Measurements from ENCODE around the gene ADAM22. TPM values are rescaled to one million over a fixed set of nuclear protein-coding genes. Genes with fewer than 3 reads are reported as not detected.

The ADAM22 gene
- total and polyA plus RNA-seq, 2 experiments from 2014 or later: 1.1 to 5.8 TPM

GRCh38 chr7:88214456-88214855 lies 280.4 kb downstream of the ADAM22 start:
- DNase-seq (ENCODE audit: low read depth in 1 of 2, low spot score in 1 of 2): no peak
- TF ChIP-seq, protein P1, sequence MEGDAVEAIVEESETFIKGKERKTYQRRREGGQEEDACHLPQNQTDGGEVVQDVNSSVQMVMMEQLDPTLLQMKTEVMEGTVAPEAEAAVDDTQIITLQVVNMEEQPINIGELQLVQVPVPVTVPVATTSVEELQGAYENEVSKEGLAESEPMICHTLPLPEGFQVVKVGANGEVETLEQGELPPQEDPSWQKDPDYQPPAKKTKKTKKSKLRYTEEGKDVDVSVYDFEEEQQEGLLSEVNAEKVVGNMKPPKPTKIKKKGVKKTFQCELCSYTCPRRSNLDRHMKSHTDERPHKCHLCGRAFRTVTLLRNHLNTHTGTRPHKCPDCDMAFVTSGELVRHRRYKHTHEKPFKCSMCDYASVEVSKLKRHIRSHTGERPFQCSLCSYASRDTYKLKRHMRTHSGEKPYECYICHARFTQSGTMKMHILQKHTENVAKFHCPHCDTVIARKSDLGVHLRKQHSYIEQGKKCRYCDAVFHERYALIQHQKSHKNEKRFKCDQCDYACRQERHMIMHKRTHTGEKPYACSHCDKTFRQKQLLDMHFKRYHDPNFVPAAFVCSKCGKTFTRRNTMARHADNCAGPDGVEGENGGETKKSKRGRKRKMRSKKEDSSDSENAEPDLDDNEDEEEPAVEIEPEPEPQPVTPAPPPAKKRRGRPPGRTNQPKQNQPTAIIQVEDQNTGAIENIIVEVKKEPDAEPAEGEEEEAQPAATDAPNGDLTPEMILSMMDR (IDR thresholded peaks at IDR 0.05; ENCODE audit: low read depth, low read length): no peak
- Histone ChIP-seq H3K27me3 (no peaks in the 10 kb centered on the region), H3K27ac (no peak overlapping the region), H3K9me3 (ENCODE audit: low read depth) (no peaks in the 10 kb centered on the region), H3K36me3 (peaks cover 36% of the 10 kb centered on the region), H3K4me3 (no peak overlapping the region), H3K4me1 (ENCODE audit: low read depth) (peaks cover 49% of the 10 kb centered on the region)

DNA sequence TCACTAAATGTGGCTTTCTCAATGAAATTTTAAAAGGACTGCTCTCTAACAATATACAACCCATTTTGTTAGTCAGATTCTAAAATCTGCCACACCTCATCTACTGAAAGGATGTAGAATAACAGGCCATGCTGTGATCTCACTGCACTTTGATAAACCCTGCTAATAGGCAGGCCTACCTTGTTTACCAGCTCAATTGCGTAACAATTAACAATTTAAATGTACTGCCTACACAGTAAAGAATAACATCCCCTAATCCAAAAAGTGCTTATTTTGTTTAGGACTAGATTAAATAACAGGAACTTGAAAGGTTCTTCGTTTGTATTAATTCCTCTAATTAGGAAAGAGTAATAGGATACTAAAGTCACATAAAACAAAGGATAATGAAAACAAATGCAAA lies 281.2 kb downstream of the ADAM22 start:
- H3K4me1 ChIP-seq (ENCODE audit: low read depth): peaks cover 49% of the 10 kb centered on the region
- H3K4me3 ChIP-seq: no peak overlapping the region
- no peak overlapping the region for H3K27ac ChIP-seq
- H3K36me3 ChIP-seq: peaks cover 28% of the 10 kb centered on the region
- TF ChIP-seq, protein P1 (IDR thresholded peaks at IDR 0.05; ENCODE audit: low read depth, low read length): no peak
- no peaks in the 10 kb centered on the region for H3K9me3 ChIP-seq (ENCODE audit: low read depth)
- no peaks in the 10 kb centered on the region for H3K27me3 ChIP-seq
- DNase-seq (ENCODE audit: low read depth in 1 of 2, low spot score in 1 of 2): no peak

DNA sequence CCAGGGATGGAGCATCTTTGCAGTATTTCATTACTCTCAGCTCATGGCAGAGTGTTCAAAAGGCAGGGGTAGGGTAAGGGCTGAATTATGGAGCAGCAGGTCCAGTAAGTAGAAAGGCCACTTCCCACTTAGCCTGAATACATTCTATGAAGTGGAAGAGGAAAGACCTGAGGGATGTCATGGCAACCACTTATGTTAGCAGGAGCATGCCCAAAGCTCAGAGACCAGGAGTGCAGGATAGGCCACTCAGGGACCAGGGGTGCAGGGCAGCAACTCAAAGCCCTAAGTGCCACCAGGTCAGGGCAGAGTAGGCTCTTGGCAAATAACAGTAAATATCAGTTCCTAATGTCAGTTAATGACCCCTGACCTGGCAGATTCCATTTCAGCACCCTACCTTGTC lies 282.2 kb downstream of the ADAM22 start:
- Histone ChIP-seq H3K36me3 (peaks cover 18% of the 10 kb centered on the region), H3K4me3 (no peak overlapping the region), H3K27me3 (no peaks in the 10 kb centered on the region)

GRCh38 chr7:88217675-88218428 lies 283.8 kb downstream of the ADAM22 start:
- H3K4me1 ChIP-seq (ENCODE audit: low read depth): peaks cover 47% of the 10 kb centered on the region
- peak overlapping the region; percentile 94 for H3K4me3 ChIP-seq
- DNase-seq (ENCODE audit: low read depth in 1 of 2, low spot score in 1 of 2): peak in 1 of 2 donors; percentile 35
- H3K36me3 ChIP-seq: peaks cover 5% of the 10 kb centered on the region
- peak overlapping the region; percentile 99 for H3K27ac ChIP-seq
- H3K9me3 ChIP-seq (ENCODE audit: low read depth): no peaks in the 10 kb centered on the region
- H3K27me3 ChIP-seq: no peaks in the 10 kb centered on the region
- TF ChIP-seq, protein P1 (IDR thresholded peaks at IDR 0.05; ENCODE audit: low read depth, low read length): no peak

More for the DNA sequence above, 282.2 kb downstream of the ADAM22 start:
- peak in 1 of 2 donors; percentile 56 for DNase-seq (ENCODE audit: low read depth in 1 of 2, low spot score in 1 of 2)
- Histone ChIP-seq H3K4me1 (ENCODE audit: low read depth) (peaks cover 57% of the 10 kb centered on the region), H3K27ac (peak overlapping the region; percentile 99), H3K9me3 (ENCODE audit: low read depth) (no peaks in the 10 kb centered on the region)
- TF ChIP-seq, protein P1 (IDR thresholded peaks at IDR 0.05; ENCODE audit: low read depth, low read length): no peak

DNA sequence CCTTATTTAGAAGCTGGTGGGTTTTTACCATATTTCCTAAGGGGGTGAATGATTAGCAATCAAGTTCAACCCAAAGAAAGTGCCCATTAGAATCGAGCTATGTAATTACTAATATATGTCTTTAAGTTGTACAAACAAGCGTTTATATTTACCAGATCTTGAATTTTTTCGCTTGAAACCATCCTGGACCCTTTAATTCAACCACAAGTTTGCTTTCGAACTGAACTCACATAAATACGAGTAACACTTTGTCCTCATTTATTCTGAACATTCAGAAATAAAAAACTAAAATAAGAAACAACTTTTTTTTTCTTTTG lies 284.3 kb downstream of the ADAM22 start:
- H3K4me1 ChIP-seq (ENCODE audit: low read depth): peaks cover 45% of the 10 kb centered on the region
- TF ChIP-seq, protein P1 (IDR thresholded peaks at IDR 0.05; ENCODE audit: low read depth, low read length): no peak
- peaks cover 5% of the 10 kb centered on the region for H3K36me3 ChIP-seq
- no peaks in the 10 kb centered on the region for H3K27me3 ChIP-seq
- peak overlapping the region; percentile 94 for H3K4me3 ChIP-seq
- H3K27ac ChIP-seq: peak overlapping the region; percentile 99
- DNase-seq (ENCODE audit: low read depth in 1 of 2, low spot score in 1 of 2): no peak
- no peaks in the 10 kb centered on the region for H3K9me3 ChIP-seq (ENCODE audit: low read depth)
